Ramos (cell line): ENCODE results near the gene CSE1L.
"Not testable (repeated sequence)": the region's sequence is repeated elsewhere in the genome, so short reads cannot be mapped to it uniquely, and the experiment has no call there.

Experiments
- in situ Hi-C: fragments of 300-500 bp; cut with MboI; formaldehyde crosslinking; loops from one replicate; pipeline ENCODE4 v1.14.3; 2022; ENCODE audit warnings: low sequenced_read_pairs; ENCODE audit not compliant: unreplicated experiment

The CSE1L gene

DNA sequence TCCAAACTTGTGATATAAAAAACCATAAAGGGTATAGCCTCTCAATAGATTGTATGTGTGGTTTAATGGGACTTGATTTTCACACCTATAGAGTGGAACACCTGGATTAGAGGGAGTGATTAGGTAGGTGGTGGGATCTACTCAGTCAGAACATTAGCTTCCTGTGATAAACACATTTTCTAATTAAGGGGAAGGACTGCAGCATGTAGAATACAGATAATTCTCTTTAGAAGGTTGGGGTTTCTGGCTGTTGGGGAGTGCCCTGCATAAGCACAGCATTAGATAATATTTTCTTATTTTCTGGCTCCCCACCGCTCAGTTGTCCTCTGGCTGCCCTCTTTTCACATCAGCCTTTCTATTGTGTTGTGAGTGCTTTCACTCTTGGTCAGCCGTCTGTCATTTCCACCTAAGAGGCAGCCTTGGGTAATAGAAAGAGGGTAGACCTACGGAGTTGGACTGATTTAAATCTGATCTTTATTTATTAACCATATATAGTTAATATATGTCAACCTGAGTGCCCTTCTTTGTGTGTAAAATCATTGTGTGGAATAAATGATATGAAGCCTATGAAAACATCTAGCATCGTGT, 8.0 kb downstream of the CSE1L start:
- in situ Hi-C loops: no loop called here

- in situ Hi-C loops: no loop called here
Measured at GRCh38 chr20:49063279-49063678, 17.2 kb downstream of the CSE1L start.

DNA sequence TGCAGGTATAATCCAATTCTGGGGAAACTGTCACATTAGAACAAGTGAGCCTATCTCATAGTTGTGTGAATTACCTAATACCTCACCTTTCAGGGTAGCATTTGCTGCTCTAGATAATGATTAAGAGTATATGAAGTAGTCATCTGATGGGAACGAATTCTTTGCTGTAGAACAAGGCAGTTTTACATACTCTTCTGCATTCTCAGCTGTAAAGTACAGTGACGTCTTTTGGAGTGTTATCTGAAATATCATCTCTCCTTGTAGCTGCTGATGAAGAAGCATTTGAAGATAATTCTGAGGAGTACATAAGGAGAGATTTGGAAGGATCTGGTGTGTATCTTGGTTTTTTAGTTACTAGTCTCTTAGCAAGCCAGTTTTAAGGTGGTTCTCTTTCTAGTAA, 28.4 kb downstream of the CSE1L start:
- in situ Hi-C loops: no loop called here

DNA sequence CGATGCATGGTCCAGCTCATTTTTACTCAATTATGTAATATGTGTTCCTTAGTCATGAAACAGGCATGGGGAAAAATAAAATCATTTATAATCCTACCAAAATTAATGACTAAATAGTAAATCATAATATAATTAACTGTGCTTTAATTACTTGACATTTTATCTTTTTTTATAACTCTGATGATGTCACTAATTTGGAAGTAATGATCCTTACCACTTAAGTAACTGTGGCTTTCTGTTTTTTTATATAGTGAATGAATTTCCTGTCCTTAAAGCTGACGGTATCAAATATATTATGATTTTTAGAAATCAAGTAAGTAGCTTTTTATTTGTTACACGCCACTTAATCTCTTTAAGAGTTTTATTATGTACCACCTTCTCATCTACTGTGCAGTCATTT, 32.2 kb downstream of the CSE1L start:
- in situ Hi-C loops: no loop called here

- in situ Hi-C loops: not testable (repeated sequence)
Measured at GRCh38 chr20:49082295-49082694, 36.2 kb downstream of the CSE1L start.

DNA sequence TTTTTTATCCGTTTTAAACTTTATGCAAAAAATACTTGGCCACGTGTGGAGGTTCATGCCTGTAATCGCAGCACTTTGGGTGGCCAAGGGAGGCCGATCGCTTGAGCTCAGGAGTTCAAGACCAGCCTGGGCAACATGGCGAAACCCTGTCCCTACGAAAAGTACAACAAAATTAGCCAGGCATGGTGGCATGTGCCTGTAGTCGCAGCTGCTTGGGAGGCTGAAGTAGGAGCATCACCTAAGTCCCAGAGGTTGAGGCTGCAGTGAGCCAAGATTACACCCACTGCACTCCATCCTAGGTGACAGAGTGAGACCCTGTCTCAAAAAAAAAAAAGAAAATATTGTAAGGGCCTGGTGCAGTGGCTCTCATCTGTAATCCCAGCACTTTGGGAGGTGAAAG, 45.0 kb downstream of the CSE1L start:
- in situ Hi-C loops: no loop called here

DNA sequence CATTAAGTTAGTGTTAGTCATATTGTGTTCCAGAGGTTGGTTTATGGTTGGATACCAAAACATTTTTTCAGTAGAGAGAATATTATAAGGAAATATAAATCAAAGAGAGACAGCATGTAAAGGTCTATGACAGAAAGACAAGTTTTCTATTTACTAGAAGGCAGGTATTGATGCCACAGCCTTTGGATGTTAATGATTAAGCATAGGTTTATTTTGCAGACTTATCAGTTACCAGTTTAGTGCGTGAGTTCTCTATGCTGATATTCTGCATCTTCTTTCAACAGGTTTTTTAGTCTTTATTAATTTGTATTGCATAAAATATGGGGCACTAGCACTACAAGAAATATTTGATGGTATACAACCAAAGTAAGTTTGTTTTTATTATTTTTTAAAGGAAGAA, 45.6 kb downstream of the CSE1L start:
- in situ Hi-C loops: no loop called here

DNA sequence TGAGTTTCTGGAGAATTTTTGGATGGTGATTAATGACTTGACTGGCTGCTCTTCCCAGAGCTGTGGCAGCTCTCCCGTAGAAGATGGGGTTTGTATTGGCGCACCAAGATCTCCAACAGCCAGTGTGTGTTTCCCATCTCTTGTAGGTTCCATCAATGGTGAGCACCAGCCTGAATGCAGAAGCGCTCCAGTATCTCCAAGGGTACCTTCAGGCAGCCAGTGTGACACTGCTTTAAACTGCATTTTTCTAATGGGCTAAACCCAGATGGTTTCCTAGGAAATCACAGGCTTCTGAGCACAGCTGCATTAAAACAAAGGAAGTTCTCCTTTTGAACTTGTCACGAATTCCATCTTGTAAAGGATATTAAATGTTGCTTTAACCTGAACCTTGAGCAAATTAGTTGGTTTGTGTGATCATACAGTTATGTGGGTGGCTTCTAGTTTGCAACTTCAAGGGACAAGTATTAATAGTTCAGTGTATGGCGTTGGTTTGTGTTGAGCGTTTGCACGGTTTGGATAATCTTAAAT, 50.2 kb downstream of the CSE1L start:
- in situ Hi-C loops: no loop called here

GRCh38 chr20:49097159-49097558, 51.0 kb downstream of the CSE1L start:
- in situ Hi-C loops: no loop called here

DNA sequence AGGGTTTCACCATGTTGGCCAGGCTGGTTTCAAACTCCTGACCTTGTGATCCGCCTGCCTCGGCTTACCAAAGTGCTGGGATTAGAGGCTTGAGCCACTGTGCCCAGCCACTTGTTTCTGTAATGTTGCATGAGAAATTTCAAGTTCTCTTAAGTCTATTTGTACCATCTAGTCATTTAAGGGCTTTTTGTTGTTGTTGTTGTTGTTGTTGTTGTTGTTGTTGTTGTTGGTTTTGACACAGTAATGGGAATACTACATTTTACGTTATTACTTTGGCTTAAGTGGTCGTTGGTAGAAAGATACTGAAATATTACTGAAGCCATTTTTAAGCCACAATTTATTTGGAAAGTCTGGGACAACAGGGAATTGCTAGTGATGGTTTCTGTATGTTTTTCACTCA, 52.0 kb downstream of the CSE1L start:
- in situ Hi-C loops: no loop called here

DNA sequence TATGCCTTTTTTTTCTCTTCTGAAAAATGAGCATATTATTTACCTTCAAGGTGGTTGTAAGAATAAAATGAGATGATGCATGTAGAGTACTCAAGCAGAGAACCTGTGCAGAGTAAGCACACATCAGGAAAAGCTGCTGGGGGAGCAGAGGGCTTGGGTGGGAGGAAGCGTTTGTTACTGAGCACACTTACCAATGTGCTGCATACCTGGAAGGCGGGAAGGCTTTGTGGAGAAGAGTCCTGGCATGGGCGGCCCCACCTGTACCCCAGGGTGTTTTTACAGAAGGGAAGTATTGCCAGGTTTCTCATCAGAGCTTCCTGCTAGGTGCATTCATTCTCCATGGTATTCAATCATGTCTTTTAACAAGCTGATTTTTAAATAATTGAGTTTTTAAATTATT, 52.9 kb downstream of the CSE1L start:
- in situ Hi-C loops: no loop called here

DNA sequence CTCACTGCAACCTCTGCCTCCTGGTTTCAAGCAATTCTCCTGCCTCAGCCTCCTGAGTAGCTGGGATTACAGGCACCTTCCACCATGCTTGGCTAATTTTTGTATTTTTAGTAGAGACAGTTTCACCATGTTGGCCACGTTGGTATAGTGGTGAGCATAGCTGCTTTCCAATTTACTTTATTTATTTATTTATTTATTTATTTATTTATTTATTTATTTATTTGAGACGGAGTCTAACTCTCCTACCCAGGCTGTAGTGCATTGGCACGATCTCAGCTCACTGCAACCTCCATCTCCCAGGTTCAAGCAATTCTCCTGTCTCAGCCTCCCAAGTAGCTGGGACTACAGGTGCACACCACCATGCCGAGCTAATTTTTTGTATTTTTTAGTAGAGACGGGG, 54.2 kb downstream of the CSE1L start:
- in situ Hi-C loops: not testable (repeated sequence)

DNA sequence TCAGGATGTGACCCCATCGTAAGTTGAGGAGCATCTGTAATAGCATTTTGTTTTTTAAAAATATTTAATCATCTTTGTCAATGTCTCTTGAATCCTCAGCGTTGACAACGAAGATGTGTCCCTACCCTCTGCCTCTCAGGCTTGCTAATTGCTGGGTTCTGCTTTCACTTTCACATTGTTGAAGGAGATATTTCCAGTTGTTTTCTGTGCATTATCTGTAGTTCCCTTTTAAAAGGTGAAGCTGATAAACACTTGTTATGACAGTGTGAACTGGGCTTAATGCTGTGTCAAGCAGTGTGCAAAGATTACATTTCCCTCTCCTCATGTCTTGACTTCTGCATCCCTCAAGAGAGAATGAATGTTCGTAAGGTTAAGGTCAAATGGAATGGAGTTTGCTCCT, 54.9 kb downstream of the CSE1L start:
- in situ Hi-C loops: no loop called here

GRCh38 chr20:49103019-49103418, 56.9 kb downstream of the CSE1L start:
- in situ Hi-C loops: no loop called here

DNA sequence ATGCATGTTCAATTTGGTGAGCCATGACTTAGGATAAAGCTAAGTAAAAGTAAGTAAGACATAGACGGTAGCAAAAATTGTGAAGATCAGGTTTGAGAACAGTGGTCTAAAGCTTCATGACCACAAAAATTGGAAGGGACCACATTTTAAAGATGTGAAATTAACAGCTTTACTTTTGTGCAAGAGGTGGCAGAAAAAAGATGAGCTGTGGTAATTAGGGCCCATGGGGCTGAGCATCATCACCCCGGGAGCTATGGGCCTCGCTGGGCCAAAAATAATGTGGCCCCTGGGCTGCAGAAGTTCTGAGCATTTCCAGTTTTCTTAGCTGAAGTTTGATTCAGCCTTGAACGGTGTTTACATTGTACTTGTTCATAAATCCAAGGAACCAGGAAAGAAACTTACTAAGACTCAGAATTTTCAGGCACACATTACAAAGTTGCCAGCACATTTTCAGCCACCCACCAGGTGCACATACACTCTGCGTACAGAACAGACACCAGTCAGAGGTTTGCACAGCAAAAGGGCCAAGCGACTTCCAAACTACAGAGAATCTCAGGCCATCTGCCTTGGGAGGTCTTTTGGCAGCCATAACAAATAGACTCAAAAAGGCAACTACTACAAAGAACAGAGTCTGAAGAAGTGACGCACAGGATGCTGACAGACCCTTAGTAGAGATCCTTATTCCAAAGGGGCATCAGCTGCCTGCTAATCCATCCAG, 57.7 kb downstream of the CSE1L start:
- in situ Hi-C loops: no loop called here

GRCh38 chr20:49104365-49104648, 58.2 kb downstream of the CSE1L start:
- in situ Hi-C loops: no loop called here

DNA sequence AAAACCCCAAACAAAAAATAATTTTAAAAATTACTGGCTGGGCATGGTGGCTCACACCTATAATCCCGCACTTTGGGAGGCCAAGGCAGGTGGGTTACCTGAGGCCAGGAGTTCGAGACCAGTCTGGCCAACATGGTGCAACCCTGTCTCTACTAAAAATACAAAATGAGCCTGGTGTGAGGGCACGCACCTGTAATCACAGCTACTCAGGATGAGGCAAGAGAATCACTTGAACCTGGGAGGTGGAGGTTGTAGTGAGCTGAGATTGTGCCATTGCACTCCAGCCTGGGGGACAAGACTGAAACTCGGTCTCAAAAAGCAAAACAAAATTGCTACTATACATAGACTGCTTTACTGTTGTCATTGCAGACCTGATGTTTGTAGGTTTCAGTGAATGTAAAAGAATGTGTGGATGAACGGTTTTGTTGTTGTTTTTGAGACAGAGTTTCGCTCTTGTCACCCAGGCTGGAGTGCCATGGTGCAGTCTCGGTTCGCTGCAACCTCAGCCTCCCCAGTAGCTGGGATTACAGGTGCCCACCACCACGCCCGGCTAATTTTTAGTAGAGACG, 59.0 kb downstream of the CSE1L start:
- in situ Hi-C loops: not testable (repeated sequence)

DNA sequence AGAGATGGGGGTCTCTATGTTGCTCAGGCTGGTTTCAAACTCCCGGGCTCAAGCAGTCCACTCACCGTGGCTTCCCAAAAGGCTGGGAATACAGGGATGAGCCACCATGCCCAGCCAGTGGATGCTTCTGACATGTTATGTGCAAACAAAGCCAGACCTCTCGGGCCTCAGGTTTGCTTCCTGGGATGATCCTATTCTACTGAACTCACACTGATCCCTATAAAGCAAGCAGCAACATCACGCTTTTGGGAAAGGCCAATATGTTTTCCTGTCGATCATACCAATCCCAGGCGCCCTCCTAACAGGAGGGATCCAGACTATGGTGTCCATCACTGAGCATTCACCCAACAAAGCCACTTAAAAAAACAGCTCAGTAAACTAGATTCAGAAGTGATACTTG, 60.2 kb downstream of the CSE1L start:
- in situ Hi-C loops: no loop called here

GRCh38 chr20:49110767-49111694, 64.9 kb downstream of the CSE1L start:
- in situ Hi-C loops: no loop called here

GRCh38 chr20:49112596-49113274, 66.6 kb downstream of the CSE1L start:
- in situ Hi-C loops: no loop called here
